HG03378 (cell line): ENCODE data around the gene MRM2.

ENCODE experiments used
- ATAC-seq: cut with Tn5 transposase; IDR thresholded peaks from one replicate; pipeline ENCODE4 v1.9.1; 2021; ENCODE audit warnings: mild to moderate bottlenecking, moderate library complexity; ENCODE audit not compliant: unreplicated experiment

The MRM2 gene

GRCh38 chr7:2249744-2250323 lies 7.8 kb upstream of the MRM2 start:
- ATAC-seq, result no peak

GRCh38 chr7:2248984-2249694 lies 7.1 kb upstream of the MRM2 start:
- ATAC-seq, result no peak

- ATAC-seq, result no peak
Observed at GRCh38 chr7:2247141-2247995, 5.4 kb upstream of the MRM2 start.

GRCh38 chr7:2245883-2246675 lies 4.1 kb upstream of the MRM2 start:
- ATAC-seq, result no peak

DNA sequence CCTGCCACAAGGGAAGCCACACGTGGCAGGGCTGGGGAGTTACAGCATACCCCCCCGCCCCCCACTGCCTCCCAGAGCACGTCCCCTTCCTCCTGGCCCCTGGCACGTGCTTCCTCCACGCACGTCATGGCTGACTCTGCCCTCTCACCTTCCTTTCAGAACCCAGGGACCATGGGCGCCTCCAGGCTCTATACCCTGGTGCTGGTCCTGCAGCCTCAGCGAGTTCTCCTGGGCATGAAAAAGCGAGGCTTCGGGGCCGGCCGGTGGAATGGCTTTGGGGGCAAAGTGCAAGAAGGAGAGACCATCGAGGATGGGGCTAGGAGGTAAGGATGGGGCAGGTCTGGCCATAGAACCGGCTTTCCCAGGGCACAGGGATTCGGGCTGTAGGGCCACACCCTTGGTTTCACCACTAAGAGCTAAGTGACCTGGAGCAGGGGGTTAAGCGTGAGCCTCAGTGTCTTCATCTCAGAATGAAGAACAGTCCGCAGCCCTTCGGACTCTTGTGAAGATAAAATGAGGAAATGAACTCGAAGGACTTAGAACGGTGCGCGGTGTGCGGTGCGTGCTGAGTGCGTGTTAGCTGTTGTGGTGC lies 2.5 kb upstream of the MRM2 start:
- no peak for ATAC-seq

- ATAC-seq, result no peak
Observed at GRCh38 chr7:2243458-2243857, 1.5 kb upstream of the MRM2 start.

GRCh38 chr7:2242541-2243429 lies 780 bp upstream of the MRM2 start:
- ATAC-seq, result no peak

- ATAC-seq, result no peak
Observed at GRCh38 chr7:2239242-2239641, 2.8 kb downstream of the MRM2 start.

DNA sequence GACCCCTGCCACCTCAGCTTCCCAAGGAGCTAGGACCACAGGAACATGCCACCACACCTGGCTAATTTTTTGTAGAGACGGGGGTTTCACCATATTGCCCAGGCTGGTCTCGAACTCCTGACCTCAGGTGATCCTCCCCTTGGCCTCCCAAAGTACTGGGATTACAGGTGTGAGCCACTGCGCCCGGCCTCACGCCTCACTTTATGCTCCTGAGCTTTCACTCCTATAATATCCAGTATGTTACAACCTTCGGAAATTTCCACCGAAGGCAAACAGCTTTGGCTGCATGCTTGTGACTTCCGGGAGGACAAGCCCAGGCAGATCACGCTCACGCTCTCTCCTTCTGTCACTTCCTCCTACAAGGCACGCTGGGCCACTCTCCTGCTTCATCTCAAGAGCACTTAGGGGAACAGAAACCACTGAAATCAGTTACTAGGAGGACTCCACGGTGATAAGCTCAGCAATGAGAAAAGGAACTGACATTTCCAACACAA lies 4.8 kb downstream of the MRM2 start:
- peak; percentile 72 for ATAC-seq

- no peak for ATAC-seq
Observed at GRCh38 chr7:2233926-2234325, 8.1 kb downstream of the MRM2 start.

DNA sequence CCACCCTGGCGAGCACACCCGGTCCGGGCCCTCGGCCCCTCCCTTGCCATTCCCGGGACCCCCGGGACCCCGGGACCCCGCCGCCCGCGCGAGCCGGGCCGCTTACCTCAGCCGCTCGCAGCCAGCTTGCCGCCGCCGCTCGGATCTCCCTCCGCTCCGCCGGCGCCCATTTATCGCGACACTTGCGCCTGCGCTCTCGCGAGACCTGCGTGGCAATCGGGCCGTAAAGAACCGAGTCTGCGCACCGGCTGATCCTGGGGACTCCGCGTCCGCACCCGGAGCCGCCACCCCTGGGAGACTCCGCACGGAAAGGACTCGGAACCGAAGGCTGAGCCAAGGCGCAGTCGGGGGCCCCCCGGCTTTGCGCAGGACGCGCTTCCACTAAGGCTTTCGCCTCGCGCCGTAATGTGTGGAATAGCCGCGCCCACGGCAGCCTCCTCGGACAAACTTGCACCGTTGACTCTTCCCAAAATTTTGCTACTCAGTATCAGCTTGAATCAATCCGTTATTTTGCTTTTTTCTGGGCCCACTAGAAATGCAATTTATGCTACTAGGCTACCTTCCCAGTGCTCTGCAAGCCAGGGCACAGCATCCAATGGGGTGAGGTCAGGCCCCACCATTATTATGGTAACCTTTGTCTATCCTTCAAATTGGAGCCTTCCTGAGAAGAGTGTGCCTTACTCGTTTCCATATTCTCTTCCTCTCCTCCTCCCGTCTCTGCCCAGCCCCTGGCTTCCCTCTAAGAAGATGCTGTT lies 9.1 kb downstream of the MRM2 start, which contains the start of gene MAD1L1:
MAD1L1 (minus strand) TSS at position 180 of the 755 bp plus-strand sequence. CDS start 2,812 bp downstream, outside the sequence.
- ATAC-seq, result peak; percentile 50

DNA sequence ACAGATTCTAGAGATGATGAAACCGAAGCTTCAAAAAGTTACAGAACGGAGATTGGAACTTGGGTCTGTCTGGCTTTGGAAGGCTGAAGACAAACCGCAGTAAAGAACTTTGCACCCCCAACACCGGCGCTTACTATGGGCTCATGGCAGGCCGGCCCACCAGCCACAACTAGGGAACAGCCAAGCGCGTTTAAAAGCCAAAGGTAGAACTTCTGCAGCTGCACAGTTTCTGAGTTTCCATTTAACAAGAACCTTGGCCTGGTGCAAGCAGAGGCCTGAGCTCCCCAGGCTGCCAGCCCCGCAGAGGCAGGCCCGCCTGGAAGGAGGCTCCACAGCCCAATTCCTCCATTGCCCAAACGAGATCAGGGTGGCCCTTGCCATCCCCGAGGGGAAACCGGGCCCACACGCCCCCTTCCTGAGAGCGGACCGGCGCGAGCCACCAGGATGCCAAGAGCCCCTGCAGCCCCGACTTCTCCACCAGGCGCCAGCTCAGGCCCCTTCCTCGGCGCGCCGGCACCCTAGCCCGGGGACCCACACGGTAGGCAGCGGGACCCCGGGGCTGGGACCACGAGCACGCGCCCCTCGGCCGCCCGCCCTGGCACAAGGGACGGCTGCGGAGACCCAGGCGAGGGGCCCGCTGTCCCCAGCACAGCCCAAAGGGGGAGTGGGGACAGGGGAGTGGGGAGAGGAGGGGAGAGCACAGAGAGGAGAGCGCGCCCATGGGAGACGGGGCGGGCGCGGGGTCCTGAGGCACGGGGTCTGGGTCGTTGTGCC lies 9.8 kb downstream of the MRM2 start:
- ATAC-seq, result peak; percentile 7

- no peak for ATAC-seq
Observed at GRCh38 chr7:2230882-2231281, 11.1 kb downstream of the MRM2 start.

GRCh38 chr7:2230226-2230625 lies 11.8 kb downstream of the MRM2 start:
- ATAC-seq, result no peak

DNA sequence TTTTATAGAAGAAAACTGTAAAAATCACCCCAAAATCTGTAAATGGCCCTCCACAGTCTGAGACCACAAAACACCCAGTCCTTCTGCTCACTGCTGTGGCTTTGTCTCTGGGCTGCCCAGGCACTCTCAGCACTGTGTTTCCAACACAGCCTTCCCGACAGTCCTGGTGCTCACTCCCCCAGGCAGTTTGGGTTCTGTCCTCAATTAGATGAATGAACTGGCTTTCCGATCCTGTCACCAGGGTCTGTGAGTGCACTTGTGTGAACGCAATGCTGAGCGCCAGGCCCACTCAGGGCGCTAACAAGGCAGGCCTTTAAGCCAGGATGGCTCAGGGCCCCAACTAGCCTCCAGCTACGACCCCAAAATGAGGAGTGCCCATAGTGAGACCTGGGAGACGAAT lies 12.5 kb downstream of the MRM2 start:
- no peak for ATAC-seq

DNA sequence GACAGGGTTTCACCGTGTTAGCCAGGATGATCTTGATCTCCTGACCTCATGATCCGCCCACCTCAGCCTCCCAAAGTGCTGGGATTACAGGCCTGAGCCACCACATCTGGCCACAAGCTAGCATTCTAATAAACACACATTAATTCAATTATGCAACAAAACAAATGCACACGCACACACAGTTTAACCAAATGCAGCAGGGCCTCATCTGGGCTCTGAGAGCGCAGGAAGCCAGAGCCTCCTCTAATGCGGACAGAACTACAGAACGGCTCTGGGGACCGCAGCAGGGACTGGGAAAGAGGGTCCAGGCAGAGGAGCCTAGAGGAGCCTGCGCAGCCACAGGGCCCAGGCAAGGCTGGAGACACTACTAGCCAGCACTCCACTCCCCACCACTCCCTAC lies 13.1 kb downstream of the MRM2 start:
- ATAC-seq, result no peak

- ATAC-seq, result no peak
Observed at GRCh38 chr7:2227699-2228098, 14.3 kb downstream of the MRM2 start.

GRCh38 chr7:2225830-2226229 lies 16.2 kb downstream of the MRM2 start:
- no peak for ATAC-seq
